ENCODE measurements around the gene NCOR2.

NCOR2 gene

GRCh38 chr12:124541322-124541721, 26.1 kb downstream of the NCOR2 start:
- DNase-seq: no peak

- no peak for DNase-seq
These were observed 28.0 kb downstream of the NCOR2 start for GRCh38 chr12:124539084-124540041.

- DNase-seq: no peak
These were observed 29.0 kb downstream of the NCOR2 start for GRCh38 chr12:124538194-124539082.

GRCh38 chr12:124537525-124538193, 29.8 kb downstream of the NCOR2 start:
- DNase-seq: no peak

GRCh38 chr12:124536641-124537040, 30.8 kb downstream of the NCOR2 start:
- DNase-seq: no peak

GRCh38 chr12:124534776-124535740, 32.4 kb downstream of the NCOR2 start:
- no peak for DNase-seq

- DNase-seq: no peak
These were observed 34.0 kb downstream of the NCOR2 start for GRCh38 chr12:124533456-124533855.

GRCh38 chr12:124532967-124533366, 34.4 kb downstream of the NCOR2 start:
- no peak for DNase-seq

GRCh38 chr12:124532331-124532750, 35.1 kb downstream of the NCOR2 start:
- no peak for DNase-seq

- DNase-seq: no peak
These were observed 35.5 kb downstream of the NCOR2 start for GRCh38 chr12:124531906-124532305.

GRCh38 chr12:124531281-124531745, 36.1 kb downstream of the NCOR2 start:
- no peak for DNase-seq

GRCh38 chr12:124530637-124531263, 36.7 kb downstream of the NCOR2 start:
- no peak for DNase-seq

- no peak for DNase-seq
These were observed 37.7 kb downstream of the NCOR2 start for GRCh38 chr12:124529565-124530276.

- no peak for DNase-seq
These were observed 39.4 kb downstream of the NCOR2 start for GRCh38 chr12:124527861-124528561.

GRCh38 chr12:124525927-124526692, 41.3 kb downstream of the NCOR2 start:
- no peak for DNase-seq

GRCh38 chr12:124525455-124525854, 42.0 kb downstream of the NCOR2 start:
- no peak for DNase-seq

- DNase-seq: no peak
These were observed 43.0 kb downstream of the NCOR2 start for GRCh38 chr12:124524231-124524925.

GRCh38 chr12:124523071-124523470, 44.3 kb downstream of the NCOR2 start:
- no peak for DNase-seq

All from activated CD4-positive, alpha-beta T cell treated with anti-CD3 and anti-CD28 coated beads, Interleukin-2, Interleukin-6, amounts not matched to agents 100 ng/mL and 50 ng/mL, durations not matched to agents 16 hours and 8 hours (primary cell).